Measurements from ENCODE around the gene OR13A1. TPM values are rescaled to one million over a fixed set of nuclear protein-coding genes. Genes with fewer than 3 reads are reported as not detected.

OR13A1 gene
- total RNA-seq, 2 donors from 2014 or later: not detected

- intact Hi-C loops (cut with DNase I): no loop called here
- no peak for ATAC-seq
- no peak for TF ChIP-seq CTCF (IDR thresholded peaks at IDR 0.05)
- no peak for TF ChIP-seq POLR2A (IDR thresholded peaks at IDR 0.05)
These were observed 20.7 kb downstream of the OR13A1 start for GRCh38 chr10:45294681-45295080.

DNA sequence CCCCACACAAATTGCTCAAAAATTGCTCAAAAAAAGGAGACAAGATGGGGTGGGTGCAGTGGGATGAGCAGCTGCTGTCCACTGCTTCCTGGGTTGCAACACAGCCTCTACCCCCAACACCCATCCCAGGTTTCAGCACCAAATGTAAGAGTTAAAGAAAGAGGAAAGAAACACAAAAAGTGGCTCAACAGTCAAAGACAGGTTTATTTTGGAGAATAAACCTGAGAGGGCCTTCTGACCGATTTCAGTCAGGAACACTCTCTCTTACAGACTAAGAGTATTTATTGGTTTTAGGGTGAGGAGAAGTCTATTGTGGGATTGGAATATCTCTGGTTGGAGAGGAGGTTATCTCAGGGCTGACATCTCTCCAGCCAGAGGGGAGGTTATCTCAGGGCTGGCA, 28.4 kb downstream of the OR13A1 start:
- Histone ChIP-seq H3K9me3 (no peaks in the 10 kb centered on the region), H3K27ac (no peak overlapping the region), H3K27me3 (no peaks in the 10 kb centered on the region), H3K36me3 (replicated peaks in 1 of 2; ENCODE audit: insufficient read depth in 1 of 2, low read depth in 2 of 2) (no peaks in the 10 kb centered on the region), H3K4me3 (no peak overlapping the region), H3K4me1 (no peaks in the 10 kb centered on the region)
- intact Hi-C loops (cut with DNase I): no loop called here
- TF ChIP-seq CTCF (IDR thresholded peaks at IDR 0.05) (no peak), POLR2A (IDR thresholded peaks at IDR 0.05) (no peak)
- DNase-seq: no peak
- WGBS, 2 donors: 56 to 84% methylated on average over 1 of the region's 1 CpG
- no peak for ATAC-seq

More at GRCh38 chr10:45294681-45295080, 20.7 kb downstream of the OR13A1 start:
- WGBS, 2 donors: 60 to 65% methylated on average over 2 of the region's 2 CpGs
- DNase-seq: no peak
- H3K27me3 ChIP-seq: no peaks in the 10 kb centered on the region
- H3K36me3 ChIP-seq (replicated peaks in 1 of 2; ENCODE audit: insufficient read depth in 1 of 2, low read depth in 2 of 2): no peaks in the 10 kb centered on the region
- peaks cover 0 to 7% (median 0%) of the 10 kb centered on the region in 3 donors for H3K9me3 ChIP-seq
- H3K27ac ChIP-seq: no peak overlapping the region
- no peak overlapping the region for H3K4me3 ChIP-seq
- no peaks in the 10 kb centered on the region for H3K4me1 ChIP-seq

- TF ChIP-seq CTCF (IDR thresholded peaks at IDR 0.05) (no peak), POLR2A (IDR thresholded peaks at IDR 0.05) (no peak)
- Histone ChIP-seq H3K27me3 (no peaks in the 10 kb centered on the region), H3K9me3 (no peaks in the 10 kb centered on the region), H3K27ac (no peak overlapping the region), H3K36me3 (replicated peaks in 1 of 2; ENCODE audit: insufficient read depth in 1 of 2, low read depth in 2 of 2) (no peaks in the 10 kb centered on the region), H3K4me1 (peaks cover 11% of the 10 kb centered on the region), H3K4me3 (no peak overlapping the region)
- ATAC-seq (no peak), DNase-seq (no peak)
- intact Hi-C loops (cut with DNase I): no loop called here
- 46 to 62% methylated on average over 4 of the region's 4 CpGs for WGBS, 2 donors
These were observed 33.3 kb downstream of the OR13A1 start for GRCh38 chr10:45282061-45282460.

DNA sequence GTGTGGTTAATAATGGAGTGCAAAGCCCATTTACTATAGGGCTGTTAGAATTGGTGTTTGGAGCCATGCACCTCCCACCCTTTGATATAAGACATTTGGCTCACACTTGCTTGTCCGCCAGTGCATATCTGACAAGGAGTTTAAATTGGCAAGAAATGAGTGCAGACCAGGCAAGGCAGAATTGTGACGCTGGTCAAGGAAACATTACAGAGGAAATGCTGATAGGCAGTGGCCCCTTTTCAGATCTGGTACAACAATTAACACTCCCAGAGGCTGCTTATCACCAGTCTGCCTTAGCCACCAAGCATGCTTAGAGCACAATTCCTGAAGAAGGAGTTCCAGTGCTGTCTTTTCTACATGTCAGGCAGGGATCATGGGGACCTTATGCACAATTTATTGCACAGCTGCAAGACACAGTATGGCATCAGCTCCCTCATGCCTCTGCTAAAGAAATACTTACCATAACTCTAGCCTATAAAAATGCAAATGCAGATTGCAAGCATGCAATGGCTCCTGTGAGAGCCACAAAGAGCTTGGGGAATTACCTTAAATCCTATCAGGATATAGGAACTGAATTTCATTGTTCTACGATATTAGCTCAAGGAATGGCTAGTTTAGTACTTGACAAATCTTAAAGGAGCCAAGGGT, 35.2 kb downstream of the OR13A1 start:
- DNase-seq: peak; percentile 17 to 66 (median 46)
- intact Hi-C loops (cut with DNase I): no loop called here
- TF ChIP-seq CTCF (IDR thresholded peaks at IDR 0.05) (no peak), POLR2A (IDR thresholded peaks at IDR 0.05) (no peak)
- H3K4me3 ChIP-seq: no peak overlapping the region
- no peaks in the 10 kb centered on the region for H3K9me3 ChIP-seq
- H3K4me1 ChIP-seq: peaks cover 11% of the 10 kb centered on the region
- peak; percentile 68 for ATAC-seq
- peak overlapping the region in 1 of 4 donors; percentile 23 for H3K27ac ChIP-seq
- 13 to 23% methylated on average over 3 of the region's 3 CpGs for WGBS, 2 donors
- H3K27me3 ChIP-seq: no peaks in the 10 kb centered on the region
- no peaks in the 10 kb centered on the region for H3K36me3 ChIP-seq (replicated peaks in 1 of 2; ENCODE audit: insufficient read depth in 1 of 2, low read depth in 2 of 2)

- 27 to 31% methylated on average over 1 of the region's 1 CpG for WGBS, 2 donors
- intact Hi-C loops (cut with DNase I): no loop called here
- TF ChIP-seq POLR2A (IDR thresholded peaks at IDR 0.05) (no peak), CTCF (IDR thresholded peaks at IDR 0.05) (no peak)
These were observed 35.7 kb downstream of the OR13A1 start for GRCh38 chr10:45279682-45280081.

More at GRCh38 chr10:45279682-45280081, 35.7 kb downstream of the OR13A1 start:
- Histone ChIP-seq H3K36me3 (replicated peaks in 1 of 2; ENCODE audit: insufficient read depth in 1 of 2, low read depth in 2 of 2) (no peaks in the 10 kb centered on the region), H3K9me3 (no peaks in the 10 kb centered on the region), H3K27ac (peak overlapping the region in 1 of 4 donors; percentile 23), H3K4me1 (peaks cover 11% of the 10 kb centered on the region), H3K27me3 (no peaks in the 10 kb centered on the region), H3K4me3 (no peak overlapping the region)
- no peak for DNase-seq
- ATAC-seq: no peak
